IPS-18a (cell line): ENCODE results near the gene NRM.
"Not testable (repeated sequence)": the region's sequence is repeated elsewhere in the genome, so short reads cannot be mapped to it uniquely, and the experiment has no call there.

Experiments
- H3K27ac ChIP-seq: one replicate; pipeline ENCODE4 v1.5.1; 2013; ENCODE audit warnings: low read length
- H3K27me3 ChIP-seq: one replicate; pipeline ENCODE4 v1.6.1; 2013; ENCODE audit warnings: mild to moderate bottlenecking, low read length; ENCODE audit not compliant: control insufficient read depth, insufficient read depth
- H3K36me3 ChIP-seq: one replicate; pipeline ENCODE4 v1.6.1; 2013; ENCODE audit warnings: low read depth, low read length; ENCODE audit not compliant: control insufficient read depth
- H3K4me1 ChIP-seq: one replicate; pipeline ENCODE4 v1.6.1; 2013; ENCODE audit warnings: low read depth, low read length; ENCODE audit not compliant: control insufficient read depth
- H3K4me3 ChIP-seq: one replicate; pipeline ENCODE4 v1.5.1; 2013; ENCODE audit warnings: low read length
- H3K9ac ChIP-seq: one replicate; pipeline ENCODE4 v1.6.1; 2013; ENCODE audit warnings: mild to moderate bottlenecking, low read length, moderate library complexity
- H3K9me3 ChIP-seq: one replicate; pipeline ENCODE4 v1.6.1; 2013; ENCODE audit warnings: low read depth, low read length; ENCODE audit not compliant: control insufficient read depth

The NRM gene

DNA sequence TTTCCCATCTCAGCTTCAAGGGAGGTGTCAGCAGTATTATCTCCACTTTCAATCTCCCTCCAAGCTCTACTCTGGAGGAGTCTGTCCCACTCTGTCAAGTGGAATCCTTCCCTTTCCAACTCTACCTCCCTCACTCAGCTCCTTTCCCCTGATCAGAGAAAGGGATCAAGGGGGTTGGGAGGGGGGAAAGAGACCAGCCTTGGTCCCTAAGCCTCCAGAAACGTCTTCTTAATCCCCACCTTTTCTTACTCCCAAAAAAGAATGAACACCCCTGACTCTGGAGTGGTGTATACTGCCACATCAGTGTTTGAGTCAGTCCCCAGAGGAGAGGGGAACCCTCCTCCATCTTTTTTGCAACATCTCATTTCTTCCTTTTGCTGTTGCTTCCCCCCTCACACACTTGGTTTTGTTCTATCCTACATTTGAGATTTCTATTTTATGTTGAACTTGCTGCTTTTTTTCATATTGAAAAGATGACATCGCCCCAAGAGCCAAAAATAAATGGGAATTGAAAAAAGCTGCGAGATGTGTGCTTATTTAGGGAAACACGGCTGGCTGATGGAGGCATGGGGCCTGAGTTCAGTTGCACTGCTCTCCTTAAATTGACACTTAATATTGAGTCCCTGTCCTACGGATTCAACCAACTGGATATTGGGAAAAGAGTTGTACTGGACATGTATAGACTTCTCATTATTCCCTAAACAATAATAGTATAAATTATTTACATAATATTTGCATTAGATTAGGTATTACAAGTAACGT lies 34.3 kb upstream of the NRM start:
- Histone ChIP-seq H3K36me3 (peaks cover 57% of the 10 kb centered on the region), H3K27me3 (no peaks in the 10 kb centered on the region), H3K9ac (no peak overlapping the region), H3K27ac (no peak overlapping the region), H3K4me1 (peaks cover 4% of the 10 kb centered on the region), H3K9me3 (no peaks in the 10 kb centered on the region), H3K4me3 (no peak overlapping the region)

DNA sequence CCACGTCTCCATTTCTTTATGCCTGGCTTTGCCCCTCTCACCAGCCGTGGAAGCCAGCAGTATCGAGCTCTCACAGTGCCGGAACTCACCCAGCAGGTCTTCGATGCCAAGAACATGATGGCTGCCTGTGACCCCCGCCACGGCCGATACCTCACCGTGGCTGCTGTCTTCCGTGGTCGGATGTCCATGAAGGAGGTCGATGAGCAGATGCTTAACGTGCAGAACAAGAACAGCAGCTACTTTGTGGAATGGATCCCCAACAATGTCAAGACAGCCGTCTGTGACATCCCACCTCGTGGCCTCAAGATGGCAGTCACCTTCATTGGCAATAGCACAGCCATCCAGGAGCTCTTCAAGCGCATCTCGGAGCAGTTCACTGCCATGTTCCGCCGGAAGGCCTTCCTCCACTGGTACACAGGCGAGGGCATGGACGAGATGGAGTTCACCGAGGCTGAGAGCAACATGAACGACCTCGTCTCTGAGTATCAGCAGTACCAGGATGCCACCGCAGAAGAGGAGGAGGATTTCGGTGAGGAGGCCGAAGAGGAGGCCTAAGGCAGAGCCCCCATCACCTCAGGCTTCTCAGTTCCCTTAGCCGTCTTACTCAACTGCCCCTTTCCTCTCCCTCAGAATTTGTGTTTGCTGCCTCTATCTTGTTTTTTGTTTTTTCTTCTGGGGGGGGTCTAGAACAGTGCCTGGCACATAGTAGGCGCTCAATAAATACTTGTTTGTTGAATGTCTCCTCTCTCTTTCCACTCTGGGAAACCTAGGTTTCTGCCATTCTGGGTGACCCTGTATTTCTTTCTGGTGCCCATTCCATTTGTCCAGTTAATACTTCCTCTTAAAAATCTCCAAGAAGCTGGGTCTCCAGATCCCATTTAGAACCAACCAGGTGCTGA lies 33.3 kb upstream of the NRM start:
- H3K4me1 ChIP-seq, H3K27ac ChIP-seq, H3K9ac ChIP-seq, H3K27me3 ChIP-seq, H3K9me3 ChIP-seq, H3K4me3 ChIP-seq: not testable (repeated sequence)
- H3K36me3 ChIP-seq = peaks cover 48% of the 10 kb centered on the region

DNA sequence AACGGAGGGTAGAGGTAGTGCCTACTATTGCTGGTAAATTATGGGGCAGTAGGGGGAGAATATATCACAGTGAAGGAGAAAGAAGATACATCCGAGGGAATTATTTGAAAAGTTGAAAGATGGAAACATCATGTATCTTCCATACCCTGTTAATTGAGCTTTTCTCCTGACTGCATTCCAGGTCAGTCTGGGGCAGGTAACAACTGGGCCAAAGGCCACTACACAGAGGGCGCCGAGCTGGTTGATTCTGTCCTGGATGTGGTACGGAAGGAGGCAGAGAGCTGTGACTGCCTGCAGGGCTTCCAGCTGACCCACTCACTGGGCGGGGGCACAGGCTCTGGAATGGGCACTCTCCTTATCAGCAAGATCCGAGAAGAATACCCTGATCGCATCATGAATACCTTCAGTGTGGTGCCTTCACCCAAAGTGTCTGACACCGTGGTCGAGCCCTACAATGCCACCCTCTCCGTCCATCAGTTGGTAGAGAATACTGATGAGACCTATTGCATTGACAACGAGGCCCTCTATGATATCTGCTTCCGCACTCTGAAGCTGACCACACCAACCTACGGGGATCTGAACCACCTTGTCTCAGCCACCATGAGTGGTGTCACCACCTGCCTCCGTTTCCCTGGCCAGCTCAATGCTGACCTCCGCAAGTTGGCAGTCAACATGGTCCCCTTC lies 32.5 kb upstream of the NRM start:
- not testable (repeated sequence) for H3K27ac ChIP-seq, H3K27me3 ChIP-seq, H3K9ac ChIP-seq, H3K9me3 ChIP-seq
- peak overlapping the region; percentile 97 for H3K4me3 ChIP-seq
- H3K4me1 ChIP-seq = peaks cover 15% of the 10 kb centered on the region
- H3K36me3 ChIP-seq = peaks cover 48% of the 10 kb centered on the region

DNA sequence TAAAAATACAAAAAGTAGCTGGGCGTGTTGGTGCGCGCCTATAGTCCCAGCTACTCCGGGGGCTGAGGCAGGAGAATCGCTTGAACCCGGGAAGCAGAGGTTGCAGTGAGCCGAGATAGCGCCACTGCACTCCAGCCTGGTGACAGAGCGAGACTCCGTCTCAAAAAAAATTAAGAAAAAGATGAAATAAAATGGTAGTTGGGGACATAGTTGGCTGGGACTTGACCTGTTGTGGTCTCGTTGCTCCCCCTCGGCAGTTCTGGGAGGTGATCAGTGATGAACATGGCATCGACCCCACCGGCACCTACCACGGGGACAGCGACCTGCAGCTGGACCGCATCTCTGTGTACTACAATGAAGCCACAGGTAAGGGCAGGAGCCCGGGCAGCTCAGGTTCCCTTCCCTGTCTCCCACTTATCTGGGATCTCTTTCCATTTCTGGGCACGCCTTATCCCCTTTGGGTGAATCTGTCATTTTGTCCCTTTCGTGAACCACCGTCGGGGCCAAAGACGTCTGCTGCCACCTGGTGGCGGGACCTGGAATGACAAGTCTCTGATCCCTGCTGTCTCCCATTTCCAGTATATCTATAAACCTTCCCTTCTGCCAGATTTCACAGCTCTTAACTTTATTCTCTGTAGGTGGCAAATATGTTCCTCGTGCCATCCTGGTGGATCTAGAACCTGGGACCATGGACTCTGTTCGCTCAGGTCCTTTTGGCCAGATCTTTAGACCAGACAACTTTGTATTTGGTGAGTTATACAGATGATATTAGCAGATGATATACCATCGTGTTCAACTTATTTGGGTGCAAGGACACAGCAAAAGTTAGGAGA lies 31.7 kb upstream of the NRM start:
- Histone ChIP-seq H3K9me3 (no peaks in the 10 kb centered on the region), H3K36me3 (peaks cover 43% of the 10 kb centered on the region), H3K27me3 (no peaks in the 10 kb centered on the region), H3K9ac (peak overlapping the region; percentile 100), H3K4me3 (peak overlapping the region; percentile 97), H3K4me1 (peaks cover 15% of the 10 kb centered on the region), H3K27ac (no peak overlapping the region)

DNA sequence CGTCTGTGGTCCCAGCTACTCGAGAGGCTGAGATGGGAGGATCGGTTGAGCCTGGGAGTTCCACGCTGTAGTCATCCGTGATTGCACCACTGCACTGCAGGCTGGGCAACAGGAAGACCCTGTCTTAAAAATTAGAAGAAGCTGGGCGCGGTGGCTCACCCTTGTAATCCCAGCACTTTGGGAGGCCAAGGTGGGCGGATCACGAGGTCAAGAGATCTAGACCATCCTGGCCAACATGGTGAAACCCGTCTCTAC lies 31.2 kb upstream of the NRM start:
- H3K27me3 ChIP-seq = not testable (repeated sequence)
- Histone ChIP-seq H3K4me1 (peaks cover 15% of the 10 kb centered on the region), H3K36me3 (peaks cover 43% of the 10 kb centered on the region)

DNA sequence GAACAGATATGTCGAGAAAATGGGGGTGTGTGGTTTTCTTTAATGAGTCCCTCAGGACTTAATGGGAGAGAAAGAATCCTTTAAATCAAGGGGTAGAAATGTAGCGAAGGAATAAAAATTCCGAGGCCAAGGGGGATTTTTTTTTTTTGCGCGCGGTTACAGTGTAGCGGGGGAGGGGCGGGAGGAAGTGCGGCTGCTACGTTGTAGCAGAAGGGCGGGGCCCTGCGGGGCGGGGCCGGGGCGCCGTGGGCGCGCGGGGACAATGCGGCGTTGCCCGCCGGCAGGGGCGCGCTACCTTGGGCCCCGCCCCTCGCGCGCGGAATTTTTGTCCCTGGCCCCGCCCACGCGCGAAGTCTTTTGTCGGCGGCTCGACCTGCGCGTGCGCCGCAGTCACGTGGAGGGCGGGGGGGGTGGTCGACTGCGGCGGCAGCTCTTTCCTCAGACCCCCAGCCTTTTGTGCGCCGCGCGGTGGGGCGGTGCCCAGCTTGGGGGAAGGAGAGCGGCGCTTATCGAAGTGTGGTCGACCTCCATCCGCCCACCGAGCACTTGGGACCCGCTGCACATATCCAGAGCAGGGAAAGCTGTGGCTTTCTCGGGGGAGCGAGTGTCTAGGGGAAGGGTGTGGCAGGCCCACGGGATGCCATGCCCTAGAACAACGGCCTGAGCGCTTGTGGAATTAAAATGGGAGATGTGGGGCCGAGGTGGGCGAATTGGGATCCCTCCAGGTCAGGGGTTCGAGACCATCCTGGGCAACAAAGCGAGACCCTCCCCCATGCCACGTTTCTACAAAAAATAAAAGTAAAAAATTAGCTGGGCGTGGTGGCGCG lies 30.6 kb upstream of the NRM start:
- peaks cover 15% of the 10 kb centered on the region for H3K4me1 ChIP-seq

More for the DNA sequence above, 31.2 kb upstream of the NRM start:
- H3K4me3 ChIP-seq = peak overlapping the region; percentile 97
- not testable (repeated sequence) for H3K9me3 ChIP-seq, H3K27ac ChIP-seq
- peak overlapping the region; percentile 100 for H3K9ac ChIP-seq

DNA sequence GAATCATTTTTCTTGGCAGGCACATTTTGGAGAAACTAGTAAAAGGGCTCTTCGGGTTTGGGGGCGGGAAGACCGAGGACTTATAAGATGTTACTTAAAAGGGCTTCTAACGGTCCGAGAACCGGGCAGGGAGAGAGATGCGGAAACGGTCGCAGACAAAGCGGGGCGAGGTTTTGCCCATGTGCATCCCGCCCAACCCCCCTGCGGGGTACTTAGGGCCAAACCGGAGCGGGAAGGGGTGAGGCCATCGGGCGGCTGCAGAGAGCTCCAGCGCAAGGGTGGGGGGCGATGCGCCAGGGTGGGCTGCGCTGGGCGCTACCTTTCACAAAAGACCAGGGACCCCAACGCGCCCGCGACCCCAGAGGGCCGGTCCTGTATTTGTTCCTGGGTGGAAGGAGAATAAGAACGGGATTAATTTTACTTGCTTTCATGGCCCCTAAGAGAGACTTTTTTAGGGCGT lies 30.0 kb upstream of the NRM start:
- peak overlapping the region; percentile 100 for H3K9ac ChIP-seq
- peak overlapping the region; percentile 100 for H3K27ac ChIP-seq
- H3K9me3 ChIP-seq = no peaks in the 10 kb centered on the region
- peaks cover 41% of the 10 kb centered on the region for H3K36me3 ChIP-seq
- no peaks in the 10 kb centered on the region for H3K27me3 ChIP-seq
- peak overlapping the region; percentile 97 for H3K4me3 ChIP-seq
- H3K4me1 ChIP-seq = peaks cover 15% of the 10 kb centered on the region

More for the DNA sequence above, 30.6 kb upstream of the NRM start:
- Histone ChIP-seq H3K9ac (peak overlapping the region; percentile 100), H3K9me3 (no peaks in the 10 kb centered on the region), H3K36me3 (peaks cover 43% of the 10 kb centered on the region), H3K4me3 (peak overlapping the region; percentile 97), H3K27ac (peak overlapping the region; percentile 100), H3K27me3 (no peaks in the 10 kb centered on the region)

DNA sequence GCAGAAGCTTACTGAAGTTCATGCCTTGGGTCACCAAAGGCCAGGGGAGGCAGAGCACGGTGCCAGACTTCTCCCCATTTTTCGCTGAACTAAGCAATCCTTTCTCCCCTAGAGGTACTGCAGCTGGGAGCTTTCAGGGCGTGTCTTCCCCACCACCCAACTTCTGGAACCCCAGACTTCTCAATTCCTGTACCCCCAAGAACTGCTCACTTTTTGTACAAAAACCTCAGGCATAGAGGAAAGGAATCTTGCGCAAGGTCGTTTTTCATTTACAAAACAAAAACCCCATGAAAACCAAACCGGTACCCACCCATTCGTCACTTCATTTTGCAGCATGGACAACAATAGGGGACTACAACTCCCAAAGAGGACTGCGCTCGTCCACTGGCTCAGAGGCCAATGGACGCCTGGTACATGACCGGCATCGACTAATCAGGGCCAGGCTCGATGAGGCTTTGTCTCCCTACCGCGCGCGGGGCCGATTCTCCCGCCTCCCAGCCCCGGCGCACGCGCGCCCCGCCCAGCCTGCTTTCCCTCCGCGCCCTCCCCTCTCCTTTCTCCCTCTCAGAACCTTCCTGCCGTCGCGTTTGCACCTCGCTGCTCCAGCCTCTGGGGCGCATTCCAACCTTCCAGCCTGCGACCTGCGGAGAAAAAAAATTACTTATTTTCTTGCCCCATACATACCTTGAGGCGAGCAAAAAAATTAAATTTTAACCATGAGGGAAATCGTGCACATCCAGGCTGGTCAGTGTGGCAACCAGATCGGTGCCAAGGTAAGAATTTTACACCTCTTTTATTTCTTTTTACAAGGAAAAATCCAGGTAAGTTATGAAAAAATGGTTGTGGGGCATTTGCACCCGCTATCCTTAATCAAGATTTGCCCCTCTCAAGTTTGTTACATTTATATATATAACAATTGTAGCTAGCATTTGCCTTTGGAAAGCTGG lies 29.3 kb upstream of the NRM start, which contains the start of gene TUBB:
Gene TUBB, plus strand, starts transcription at position 562 of the 947 bp plus-strand sequence. Its CDS starts 155 bp downstream, at position 717.
- Histone ChIP-seq H3K27ac (peak within 1 kb of the TSS; percentile 100), H3K27me3 (no peaks in the 10 kb centered on the region), H3K9me3 (no peaks in the 10 kb centered on the region), H3K9ac (peak within 1 kb of the TSS; percentile 100), H3K36me3 (peaks cover 36% of the 10 kb centered on the region), H3K4me1 (peaks cover 15% of the 10 kb centered on the region), H3K4me3 (peak within 1 kb of the TSS; percentile 97)

DNA sequence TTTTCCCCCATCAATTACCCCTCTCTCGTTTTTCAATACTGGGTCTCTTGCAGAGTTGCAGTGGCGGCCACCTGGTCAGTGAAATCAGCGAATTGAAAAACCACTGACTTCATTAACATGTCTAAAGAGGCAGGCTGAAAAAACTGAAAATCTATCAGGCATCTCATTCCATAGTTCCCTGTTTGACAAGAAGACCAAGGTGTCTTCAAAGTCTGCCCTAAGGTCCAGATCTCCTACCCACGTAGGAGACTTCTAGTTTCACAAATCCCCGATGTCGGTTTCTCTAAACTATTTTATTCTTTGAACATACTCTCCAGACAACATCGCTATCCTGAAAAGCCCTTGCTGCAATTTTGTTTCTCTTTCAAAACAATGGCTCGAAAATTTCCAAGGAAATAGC lies 28.6 kb upstream of the NRM start:
- Histone ChIP-seq H3K36me3 (peaks cover 31% of the 10 kb centered on the region), H3K9me3 (no peaks in the 10 kb centered on the region), H3K4me3 (peak overlapping the region; percentile 97), H3K27ac (peak overlapping the region; percentile 94), H3K4me1 (peaks cover 15% of the 10 kb centered on the region), H3K9ac (peak overlapping the region; percentile 100), H3K27me3 (no peaks in the 10 kb centered on the region)
